GM12878 (cell line): Measurements from ENCODE around the gene CHD5. TPM values are rescaled to one million over a fixed set of nuclear protein-coding genes. Genes with fewer than 3 reads are reported as not detected.

ENCODE experiments used
- ATAC-seq: fragments of 200-7000 bp; cut with Tn5 transposase; 3 replicates; pipeline ENCODE4 v1.9.1; 2020; ENCODE audit warnings: mild to moderate bottlenecking, moderate library complexity
- BruUV-seq: library from RNA; stranded (reverse); fragments of 400-500 nt; replicated peaks from 2 replicates; lab custom pipeline; 2021; lab: Mats Ljungman, UMichigan
- CTCF ChIA-PET: fragments of 300-600 bp; sonication (Branson Sonifier 250); formaldehyde crosslinking; extraction: SDS; loops from one replicate; lab custom pipeline; 2021; ENCODE audit warnings: inconsistent platforms; lab: Yijun Ruan, JAX
- POLR2A ChIA-PET: fragments of 350-600 bp; formaldehyde crosslinking; extraction: SDS; loops from one replicate; lab custom pipeline; 2021; ENCODE audit warnings: inconsistent platforms; lab: Charles Lee
- RAD21 ChIA-PET: fragments of 300-600 bp; sonication (Branson Sonifier 250); formaldehyde crosslinking; loops from one replicate; lab custom pipeline; 2023; ENCODE audit warnings: antibody characterized with exemption; ENCODE audit not compliant: unreplicated experiment; lab: Charles Lee
- SMC1A ChIA-PET: fragments of 300-600 bp; sonication (Branson Sonifier 250); formaldehyde crosslinking; loops from one replicate; lab custom pipeline; 2023; ENCODE audit not compliant: unreplicated experiment, uncharacterized antibody; lab: Charles Lee
- DNase-seq: peaks from one replicate; pipeline ENCODE4 v3.0.0-alpha.2; 2011; ENCODE audit warnings: low read depth, low spot score
- FAIRE-seq: peaks from 3 replicates; lab custom pipeline; 2011; peaks lifted over from hg19 to GRCh38; lab: Jason Lieb, UNC
- H2AFZ ChIP-seq: 2 replicates; pipeline ENCODE4 v1.6.0; 2011; ENCODE audit warnings: low read depth, low read length, control low read depth; ENCODE audit not compliant: control insufficient read depth
- H3K27ac ChIP-seq: 2 replicates; pipeline ENCODE4 v1.5.1; 2011; ENCODE audit warnings: control low read depth; ENCODE audit not compliant: control insufficient read depth, insufficient read depth
- H3K27me3 ChIP-seq, 2 experiments: replicated peaks in 1 of 2; 2 replicates each; pipeline versions ENCODE4 v1.6.0 to v1.6.1; 2011; ENCODE audit warnings: low read length in 1 of 2; ENCODE audit not compliant: control insufficient read depth in 2 of 2, insufficient read depth in 2 of 2
- H3K36me3 ChIP-seq, 2 experiments: 2 replicates each; pipeline ENCODE4 v1.5.1; 2011; ENCODE audit warnings: low read length in 1 of 2; ENCODE audit not compliant: control insufficient read depth in 2 of 2, insufficient read depth in 2 of 2
- H3K4me1 ChIP-seq: 2 replicates; pipeline ENCODE4 v1.6.1; 2011; ENCODE audit warnings: mild to moderate bottlenecking, low read length, moderate library complexity, mixed read lengths; ENCODE audit not compliant: control insufficient read depth, insufficient read depth
- H3K4me2 ChIP-seq: 2 replicates; pipeline ENCODE4 v1.6.0; 2011; ENCODE audit warnings: control low read depth; ENCODE audit not compliant: control insufficient read depth, insufficient read depth
- H3K4me3 ChIP-seq: fragments of 200-600 bp; sonication (generic); 2 replicates; pipeline ENCODE4 v1.5.1; 2016
- H3K79me2 ChIP-seq: 2 replicates; pipeline ENCODE4 v1.6.0; 2011; ENCODE audit warnings: low read length; ENCODE audit not compliant: control insufficient read depth, insufficient read depth
- H3K9ac ChIP-seq: 2 replicates; pipeline ENCODE4 v1.8.0; 2011; ENCODE audit warnings: low read length, control low read depth, mixed read lengths; ENCODE audit not compliant: control insufficient read depth, insufficient read depth
- H3K9me3 ChIP-seq: replicated peaks from 3 replicates; pipeline ENCODE4 v1.5.1; 2011; ENCODE audit warnings: mild to moderate bottlenecking, low read length; ENCODE audit not compliant: control insufficient read depth, insufficient read depth
- H4K20me1 ChIP-seq: 2 replicates; pipeline ENCODE4 v1.6.0; 2011; ENCODE audit not compliant: control insufficient read depth, insufficient read depth
- DPF2 ChIP-seq: fragments of 450-650 bp; IDR thresholded peaks from 2 replicates; pipeline ENCODE4 v1.6.1; 2017; ENCODE audit warnings: mild to moderate bottlenecking
- HDGF ChIP-seq: fragments of 450-650 bp; IDR thresholded peaks from 2 replicates; pipeline ENCODE4 v1.6.1; 2016; ENCODE audit warnings: antibody characterized with exemption
- NBN ChIP-seq: fragments of 450-650 bp; IDR thresholded peaks from 2 replicates; pipeline ENCODE4 v1.6.1; 2016
- POLR2A ChIP-seq: IDR thresholded peaks from 2 replicates; pipeline ENCODE4 v1.6.1; 2011; ENCODE audit warnings: low read depth, mild to moderate bottlenecking, low read length
- ZBED1 ChIP-seq: IDR thresholded peaks from 2 replicates; pipeline ENCODE4 v1.6.1; 2016; ENCODE audit warnings: borderline replicate concordance
- WGBS: methylation state at CpG from one replicate; pipeline ENCODE4 v1.1.6; 2016; ENCODE audit warnings: low lambda C conversion rate; ENCODE audit not compliant: insufficient replicate concordance, insufficient coverage; ENCODE audit errors: missing lambda C conversion rate; 5-methylcytosine and 5-hydroxymethylcytosine counted together
- in situ Hi-C: fragments of 300-500 bp; cut with MboI; formaldehyde crosslinking; loops from 9 replicates; pipeline ENCODE4 v1.14.3; 2018; ENCODE audit warnings: mixed read lengths
- intact Hi-C: fragments of 100-400 bp; cut with micrococcal nuclease; formaldehyde crosslinking; loops from one replicate; pipeline ENCODE4 v1.14.2; 2022; ENCODE audit not compliant: unreplicated experiment
- polyA plus RNA-seq, 11 experiments: library from polyadenylated mRNA; depleted of rRNA in 4 of 11; unstranded in 6 of 11; stranded (reverse) in 5 of 11; fragments of >200 nt; fragmentation: Nextera tagmentation in 4 of 11; fragmentation: Illumina TruSeq in 1 of 11; extraction: Ambion mirVana in 4 of 11; extraction: Trizol in 1 of 11; gene quantifications; 1 replicate in 1 of 11; 2 replicates in 10 of 11; pipeline versions ENCODE4 v1.2.1 to v1.2.3, GENCODE V29; 2011 to 2016; ENCODE audit warnings: inconsistent platforms in 2 of 11, missing spikeins in 2 of 11, low read depth in 1 of 11
- total RNA-seq, 4 experiments: library from RNA; depleted of rRNA in 3 of 4; stranded (reverse); fragments of >200 nt in 3 of 4; fragmentation: Illumina TruSeq in 1 of 4; extraction: Trizol in 1 of 4; gene quantifications; 2 replicates each; pipeline versions ENCODE4 v1.2.1 to v1.2.3, GENCODE V29; 2013 to 2021
- TF ChIP-seq, protein P1 (sequence below): fragments of 450-650 bp; IDR thresholded peaks from 2 replicates; pipeline ENCODE4 v1.6.1; 2014; ENCODE audit warnings: mild to moderate bottlenecking
- TF ChIP-seq, protein P2 (sequence below): IDR thresholded peaks from 2 replicates; pipeline ENCODE4 v1.6.1; 2012; ENCODE audit warnings: low read depth, low read length, improper control_type of control experiment
- TF ChIP-seq, protein P3 (sequence below): IDR thresholded peaks from 2 replicates; pipeline ENCODE4 v1.6.1; 2011; ENCODE audit warnings: borderline replicate concordance, low read depth, mild to moderate bottlenecking, moderate library complexity, low read length; ENCODE audit not compliant: insufficient read depth, poor library complexity, severe bottlenecking
- TF ChIP-seq, protein P4 (sequence below): fragments of 450-650 bp; IDR thresholded peaks from 2 replicates; pipeline ENCODE4 v1.6.1; 2018; ENCODE audit warnings: borderline replicate concordance, mild to moderate bottlenecking; ENCODE audit not compliant: partially characterized antibody
- TF ChIP-seq, protein P5 (sequence below): fragments of 450-650 bp; IDR thresholded peaks from 2 replicates; pipeline ENCODE4 v1.6.1; 2016; ENCODE audit warnings: mild to moderate bottlenecking, moderate library complexity, borderline replicate concordance

Gene CHD5
- total and polyA plus RNA-seq, 10 of the 15 experiments (the other 5 are each of a cell fraction or from before 2014, with no cell fraction given): 0.03 to 0.49 (median 0.13) TPM; not detected in 3

DNA sequence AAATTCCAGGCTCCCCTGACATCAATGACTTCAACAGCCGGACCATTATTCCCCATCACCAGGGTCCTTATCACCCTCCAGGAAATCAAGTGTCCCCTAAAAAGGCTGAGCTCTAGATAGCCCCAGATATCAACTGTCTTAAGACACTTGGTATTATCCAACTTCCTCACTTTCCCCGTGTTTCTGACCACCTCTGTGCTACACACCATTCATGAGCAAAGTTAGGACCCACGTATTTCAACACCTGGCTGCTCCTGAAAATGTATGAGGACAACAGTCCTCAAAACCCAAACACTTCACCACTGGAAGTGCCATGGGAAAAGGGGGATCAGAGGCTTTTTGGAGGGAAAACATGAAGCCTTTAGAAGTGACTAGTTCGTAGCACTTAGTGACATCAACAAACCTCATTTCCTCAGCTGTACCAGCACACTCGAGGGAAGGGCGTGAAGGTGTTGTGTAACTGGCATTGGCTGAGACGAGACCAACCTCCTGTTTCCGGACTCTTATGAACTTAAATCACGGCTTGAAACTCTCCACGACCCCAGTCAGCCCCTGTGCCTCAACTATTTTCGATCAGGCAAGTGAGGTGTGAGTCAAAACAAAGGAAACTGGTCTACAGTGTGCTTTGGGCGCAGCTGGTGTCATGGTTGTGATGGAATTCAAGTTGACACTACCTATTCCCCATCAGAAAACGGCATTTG, 4.1 kb upstream of the CHD5 start:
- peak; percentile 9 for ATAC-seq
- Histone ChIP-seq H3K27me3 (no peaks in the 10 kb centered on the region; a peak in 1 of 4 replicates), H3K79me2 (no peaks in the 10 kb centered on the region; the same call in none of the 2 replicates), H4K20me1 (peaks cover 22% of the 10 kb centered on the region), H3K27ac (no peak overlapping the region), H3K4me1 (no peaks in the 10 kb centered on the region), H3K9ac (no peak overlapping the region), H3K36me3 (peaks cover 7 to 23% of the 10 kb centered on the region in 2 experiments), H2AFZ (no peak overlapping the region), H3K4me2 (no peak overlapping the region), H3K4me3 (no peak overlapping the region), H3K9me3 (no peaks in the 10 kb centered on the region)
- RAD21 ChIA-PET: no interaction called here
- intact Hi-C loops (no loop called here), in situ Hi-C loops (no loop called here)
- POLR2A ChIA-PET: no interaction called here
- WGBS: 74% methylated on average over 13 of the region's 13 CpGs
- FAIRE-seq: no peak
- CTCF ChIA-PET: interaction anchor here (0.8 kb wide), 1 partner anchor 51 kb away, joined by 4 read pairs; no protein-coding TSS in a partner anchor
- no TSS peak for BruUV-seq
- no peak for DNase-seq
- SMC1A ChIA-PET: no interaction called here
- TF ChIP-seq POLR2A (peak; percentile 41; the same call in 1 of the 2 replicates), ZBED1 (no peak), DPF2 (no peak), NBN (no peak), HDGF (no peak)
- TF ChIP-seq, protein P1, sequence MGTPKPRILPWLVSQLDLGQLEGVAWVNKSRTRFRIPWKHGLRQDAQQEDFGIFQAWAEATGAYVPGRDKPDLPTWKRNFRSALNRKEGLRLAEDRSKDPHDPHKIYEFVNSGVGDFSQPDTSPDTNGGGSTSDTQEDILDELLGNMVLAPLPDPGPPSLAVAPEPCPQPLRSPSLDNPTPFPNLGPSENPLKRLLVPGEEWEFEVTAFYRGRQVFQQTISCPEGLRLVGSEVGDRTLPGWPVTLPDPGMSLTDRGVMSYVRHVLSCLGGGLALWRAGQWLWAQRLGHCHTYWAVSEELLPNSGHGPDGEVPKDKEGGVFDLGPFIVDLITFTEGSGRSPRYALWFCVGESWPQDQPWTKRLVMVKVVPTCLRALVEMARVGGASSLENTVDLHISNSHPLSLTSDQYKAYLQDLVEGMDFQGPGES: no peak
- TF ChIP-seq, protein P2, sequence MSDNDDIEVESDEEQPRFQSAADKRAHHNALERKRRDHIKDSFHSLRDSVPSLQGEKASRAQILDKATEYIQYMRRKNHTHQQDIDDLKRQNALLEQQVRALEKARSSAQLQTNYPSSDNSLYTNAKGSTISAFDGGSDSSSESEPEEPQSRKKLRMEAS: no peak
- TF ChIP-seq, protein P3, sequence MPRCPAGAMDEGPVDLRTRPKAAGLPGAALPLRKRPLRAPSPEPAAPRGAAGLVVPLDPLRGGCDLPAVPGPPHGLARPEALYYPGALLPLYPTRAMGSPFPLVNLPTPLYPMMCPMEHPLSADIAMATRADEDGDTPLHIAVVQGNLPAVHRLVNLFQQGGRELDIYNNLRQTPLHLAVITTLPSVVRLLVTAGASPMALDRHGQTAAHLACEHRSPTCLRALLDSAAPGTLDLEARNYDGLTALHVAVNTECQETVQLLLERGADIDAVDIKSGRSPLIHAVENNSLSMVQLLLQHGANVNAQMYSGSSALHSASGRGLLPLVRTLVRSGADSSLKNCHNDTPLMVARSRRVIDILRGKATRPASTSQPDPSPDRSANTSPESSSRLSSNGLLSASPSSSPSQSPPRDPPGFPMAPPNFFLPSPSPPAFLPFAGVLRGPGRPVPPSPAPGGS: no peak
- TF ChIP-seq, protein P4, sequence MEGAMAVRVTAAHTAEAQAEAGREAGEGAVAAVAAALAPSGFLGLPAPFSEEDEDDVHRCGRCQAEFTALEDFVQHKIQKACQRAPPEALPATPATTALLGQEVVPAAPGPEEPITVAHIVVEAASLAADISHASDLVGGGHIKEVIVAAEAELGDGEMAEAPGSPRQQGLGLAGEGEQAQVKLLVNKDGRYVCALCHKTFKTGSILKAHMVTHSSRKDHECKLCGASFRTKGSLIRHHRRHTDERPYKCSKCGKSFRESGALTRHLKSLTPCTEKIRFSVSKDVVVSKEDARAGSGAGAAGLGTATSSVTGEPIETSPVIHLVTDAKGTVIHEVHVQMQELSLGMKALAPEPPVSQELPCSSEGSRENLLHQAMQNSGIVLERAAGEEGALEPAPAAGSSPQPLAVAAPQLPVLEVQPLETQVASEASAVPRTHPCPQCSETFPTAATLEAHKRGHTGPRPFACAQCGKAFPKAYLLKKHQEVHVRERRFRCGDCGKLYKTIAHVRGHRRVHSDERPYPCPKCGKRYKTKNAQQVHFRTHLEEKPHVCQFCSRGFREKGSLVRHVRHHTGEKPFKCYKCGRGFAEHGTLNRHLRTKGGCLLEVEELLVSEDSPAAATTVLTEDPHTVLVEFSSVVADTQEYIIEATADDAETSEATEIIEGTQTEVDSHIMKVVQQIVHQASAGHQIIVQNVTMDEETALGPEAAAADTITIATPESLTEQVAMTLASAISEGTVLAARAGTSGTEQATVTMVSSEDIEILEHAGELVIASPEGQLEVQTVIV: no peak
- TF ChIP-seq, protein P5, sequence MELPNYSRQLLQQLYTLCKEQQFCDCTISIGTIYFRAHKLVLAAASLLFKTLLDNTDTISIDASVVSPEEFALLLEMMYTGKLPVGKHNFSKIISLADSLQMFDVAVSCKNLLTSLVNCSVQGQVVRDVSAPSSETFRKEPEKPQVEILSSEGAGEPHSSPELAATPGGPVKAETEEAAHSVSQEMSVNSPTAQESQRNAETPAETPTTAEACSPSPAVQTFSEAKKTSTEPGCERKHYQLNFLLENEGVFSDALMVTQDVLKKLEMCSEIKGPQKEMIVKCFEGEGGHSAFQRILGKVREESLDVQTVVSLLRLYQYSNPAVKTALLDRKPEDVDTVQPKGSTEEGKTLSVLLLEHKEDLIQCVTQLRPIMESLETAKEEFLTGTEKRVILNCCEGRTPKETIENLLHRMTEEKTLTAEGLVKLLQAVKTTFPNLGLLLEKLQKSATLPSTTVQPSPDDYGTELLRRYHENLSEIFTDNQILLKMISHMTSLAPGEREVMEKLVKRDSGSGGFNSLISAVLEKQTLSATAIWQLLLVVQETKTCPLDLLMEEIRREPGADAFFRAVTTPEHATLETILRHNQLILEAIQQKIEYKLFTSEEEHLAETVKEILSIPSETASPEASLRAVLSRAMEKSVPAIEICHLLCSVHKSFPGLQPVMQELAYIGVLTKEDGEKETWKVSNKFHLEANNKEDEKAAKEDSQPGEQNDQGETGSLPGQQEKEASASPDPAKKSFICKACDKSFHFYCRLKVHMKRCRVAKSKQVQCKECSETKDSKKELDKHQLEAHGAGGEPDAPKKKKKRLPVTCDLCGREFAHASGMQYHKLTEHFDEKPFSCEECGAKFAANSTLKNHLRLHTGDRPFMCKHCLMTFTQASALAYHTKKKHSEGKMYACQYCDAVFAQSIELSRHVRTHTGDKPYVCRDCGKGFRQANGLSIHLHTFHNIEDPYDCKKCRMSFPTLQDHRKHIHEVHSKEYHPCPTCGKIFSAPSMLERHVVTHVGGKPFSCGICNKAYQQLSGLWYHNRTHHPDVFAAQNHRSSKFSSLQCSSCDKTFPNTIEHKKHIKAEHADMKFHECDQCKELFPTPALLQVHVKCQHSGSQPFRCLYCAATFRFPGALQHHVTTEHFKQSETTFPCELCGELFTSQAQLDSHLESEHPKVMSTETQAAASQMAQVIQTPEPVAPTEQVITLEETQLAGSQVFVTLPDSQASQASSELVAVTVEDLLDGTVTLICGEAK: no peak
